NCI-H446 (cell line): ENCODE results near the gene NUAK1.

ENCODE experiments used
- DNase-seq, 2 experiments: peaks; one replicate each; lab custom pipeline; 2025; lab: John Stamatoyannopoulos, UW

Gene NUAK1

GRCh38 chr12:106082216-106083175, 56.3 kb downstream of the NUAK1 start:
- no peak for DNase-seq

GRCh38 chr12:106081606-106082005, 57.1 kb downstream of the NUAK1 start:
- DNase-seq, result no peak

- no peak for DNase-seq
These were observed 58.0 kb downstream of the NUAK1 start for GRCh38 chr12:106080791-106081170.

- no peak for DNase-seq
These were observed 58.5 kb downstream of the NUAK1 start for GRCh38 chr12:106080041-106080790.

GRCh38 chr12:106079148-106079738, 59.5 kb downstream of the NUAK1 start:
- DNase-seq, result no peak

GRCh38 chr12:106078358-106079010, 60.3 kb downstream of the NUAK1 start:
- peak in 1 of 2 experiments; percentile 32 for DNase-seq

- no peak for DNase-seq
These were observed 63.9 kb downstream of the NUAK1 start for GRCh38 chr12:106074706-106075392.

- DNase-seq, result no peak
These were observed 64.4 kb downstream of the NUAK1 start for GRCh38 chr12:106074361-106074705.

GRCh38 chr12:106073179-106073578, 65.6 kb downstream of the NUAK1 start:
- DNase-seq, result no peak

- DNase-seq, result no peak
These were observed 66.0 kb downstream of the NUAK1 start for GRCh38 chr12:106072751-106073150.

GRCh38 chr12:106071686-106072085, 67.1 kb downstream of the NUAK1 start:
- no peak for DNase-seq

- no peak for DNase-seq
These were observed 68.1 kb downstream of the NUAK1 start for GRCh38 chr12:106070611-106071010.

- no peak for DNase-seq
These were observed 68.6 kb downstream of the NUAK1 start for GRCh38 chr12:106070147-106070546.

GRCh38 chr12:106068296-106068695, 70.5 kb downstream of the NUAK1 start:
- DNase-seq, result no peak

GRCh38 chr12:106067606-106068205, 71.0 kb downstream of the NUAK1 start:
- no peak for DNase-seq

- DNase-seq, result no peak
These were observed 71.9 kb downstream of the NUAK1 start for GRCh38 chr12:106066726-106067325.

GRCh38 chr12:106066051-106066705, 72.6 kb downstream of the NUAK1 start:
- no peak for DNase-seq

GRCh38 chr12:106065506-106065905, 73.2 kb downstream of the NUAK1 start:
- no peak for DNase-seq

GRCh38 chr12:106064721-106065021, 74.1 kb downstream of the NUAK1 start:
- DNase-seq, result no peak
